ENCODE measurements around the gene ITPR1. TPM values are rescaled to one million over a fixed set of nuclear protein-coding genes. Genes with fewer than 3 reads are reported as not detected.
A peak's percentile ranks its signal among the peaks of the same experiment; 100 is the strongest.

ITPR1 gene
- total RNA-seq, 4 donors from 2014 or later = 184 to 305 (median 218) TPM

- H3K36me3 ChIP-seq = peaks cover 0 to 27% of the 10 kb centered on the region in 2 donors
- H3K9me3 ChIP-seq = no peaks in the 10 kb centered on the region
- TF ChIP-seq, protein P1, sequence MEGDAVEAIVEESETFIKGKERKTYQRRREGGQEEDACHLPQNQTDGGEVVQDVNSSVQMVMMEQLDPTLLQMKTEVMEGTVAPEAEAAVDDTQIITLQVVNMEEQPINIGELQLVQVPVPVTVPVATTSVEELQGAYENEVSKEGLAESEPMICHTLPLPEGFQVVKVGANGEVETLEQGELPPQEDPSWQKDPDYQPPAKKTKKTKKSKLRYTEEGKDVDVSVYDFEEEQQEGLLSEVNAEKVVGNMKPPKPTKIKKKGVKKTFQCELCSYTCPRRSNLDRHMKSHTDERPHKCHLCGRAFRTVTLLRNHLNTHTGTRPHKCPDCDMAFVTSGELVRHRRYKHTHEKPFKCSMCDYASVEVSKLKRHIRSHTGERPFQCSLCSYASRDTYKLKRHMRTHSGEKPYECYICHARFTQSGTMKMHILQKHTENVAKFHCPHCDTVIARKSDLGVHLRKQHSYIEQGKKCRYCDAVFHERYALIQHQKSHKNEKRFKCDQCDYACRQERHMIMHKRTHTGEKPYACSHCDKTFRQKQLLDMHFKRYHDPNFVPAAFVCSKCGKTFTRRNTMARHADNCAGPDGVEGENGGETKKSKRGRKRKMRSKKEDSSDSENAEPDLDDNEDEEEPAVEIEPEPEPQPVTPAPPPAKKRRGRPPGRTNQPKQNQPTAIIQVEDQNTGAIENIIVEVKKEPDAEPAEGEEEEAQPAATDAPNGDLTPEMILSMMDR (IDR thresholded peaks at IDR 0.05) = no peak
- TF ChIP-seq POLR2A (IDR thresholded peaks at IDR 0.05) = no peak
- TF ChIP-seq POLR2AphosphoS5 (IDR thresholded peaks at IDR 0.05) = no peak
- no peak for TF ChIP-seq EP300 (IDR thresholded peaks at IDR 0.05)
- peak overlapping the region in 1 of 4 donors; percentile 2 for H3K27ac ChIP-seq
- H3K4me1 ChIP-seq = peaks cover 10 to 69% (median 20%) of the 10 kb centered on the region in 3 donors
- WGBS, 2 donors (ENCODE audit: low coverage in 1 of 2) = 83 to 100% methylated on average over 1 of the region's 1 CpG
- no peak for ATAC-seq
- H3K4me3 ChIP-seq = no peak overlapping the region
- H3K27me3 ChIP-seq = no peaks in the 10 kb centered on the region
Measured at GRCh38 chr3:4748127-4748526, 255.0 kb downstream of the ITPR1 start.

- no peaks in the 10 kb centered on the region for H3K9me3 ChIP-seq
- no peaks in the 10 kb centered on the region for H3K27me3 ChIP-seq
- peaks cover 10 to 62% (median 20%) of the 10 kb centered on the region in 3 donors for H3K4me1 ChIP-seq
- no peak overlapping the region for H3K4me3 ChIP-seq
- 74 to 93% methylated on average over 9 to 14 of the region's 16 CpGs for WGBS, 2 donors (ENCODE audit: low coverage in 1 of 2)
- peak overlapping the region in 2 of 4 donors; percentile 72 to 74 for H3K27ac ChIP-seq
- peaks cover 0 to 23% of the 10 kb centered on the region in 2 donors for H3K36me3 ChIP-seq
- no peak for TF ChIP-seq POLR2A (IDR thresholded peaks at IDR 0.05)
- no peak for ATAC-seq
Measured at GRCh38 chr3:4748701-4749378, 255.7 kb downstream of the ITPR1 start.

DNA sequence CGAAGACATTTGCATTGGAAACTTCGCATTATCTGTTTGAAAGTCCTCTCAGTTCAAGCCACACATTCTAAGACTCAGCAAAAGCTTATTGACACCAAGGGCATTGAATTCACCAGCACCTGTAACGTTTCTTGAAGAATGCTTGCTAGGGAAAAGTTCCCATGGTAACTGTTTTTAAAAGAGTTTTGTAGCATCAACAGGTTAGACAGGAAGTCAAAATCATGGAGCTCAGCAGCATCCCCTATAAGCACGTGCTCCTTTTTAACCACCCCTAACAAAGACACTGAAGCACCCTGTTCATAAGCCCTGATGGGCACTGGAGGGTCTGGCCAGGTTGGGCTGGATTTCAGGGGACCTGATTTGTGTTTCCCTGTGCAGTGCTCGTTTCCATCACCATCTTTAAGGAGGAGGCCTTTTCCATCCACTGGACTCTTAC is 256.4 kb downstream of the ITPR1 start:
- 90% methylated on average over 4 to 5 of the region's 5 CpGs for whole genome bisulfite sequencing, 2 donors (ENCODE audit: low coverage in 1 of 2)
- TF ChIP-seq POLR2AphosphoS5 (IDR thresholded peaks at IDR 0.05) (no peak), EP300 (IDR thresholded peaks at IDR 0.05) (no peak), POLR2A (IDR thresholded peaks at IDR 0.05) (no peak)
- TF ChIP-seq, protein P1 (IDR thresholded peaks at IDR 0.05) = no peak
- H3K27me3 ChIP-seq = no peaks in the 10 kb centered on the region
- H3K4me1 ChIP-seq = peaks cover 10 to 61% (median 21%) of the 10 kb centered on the region in 3 donors
- H3K9me3 ChIP-seq = no peaks in the 10 kb centered on the region
- peaks cover 0 to 31% of the 10 kb centered on the region in 2 donors for H3K36me3 ChIP-seq
- no peak for ATAC-seq
- H3K27ac ChIP-seq = peak overlapping the region; percentile 51 to 74 (median 72)
- no peak overlapping the region for H3K4me3 ChIP-seq

GRCh38 chr3:4750306-4750968 is 257.3 kb downstream of the ITPR1 start:
- Histone ChIP-seq H3K9me3 (no peaks in the 10 kb centered on the region), H3K4me1 (peaks cover 10 to 59% (median 25%) of the 10 kb centered on the region in 3 donors), H3K4me3 (no peak overlapping the region), H3K36me3 (peaks cover 0 to 32% of the 10 kb centered on the region in 2 donors), H3K27ac (peak overlapping the region; percentile 51 to 74 (median 72)), H3K27me3 (no peaks in the 10 kb centered on the region)
- 22 to 48% methylated on average over 3 to 7 of the region's 7 CpGs for WGBS, 2 donors (ENCODE audit: low coverage in 1 of 2)
- no peak for TF ChIP-seq EP300 (IDR thresholded peaks at IDR 0.05)
- TF ChIP-seq POLR2AphosphoS5 (IDR thresholded peaks at IDR 0.05) = peak; percentile 25
- ATAC-seq = peak; percentile 32

- H3K4me3 ChIP-seq = no peak overlapping the region
- no peaks in the 10 kb centered on the region for H3K9me3 ChIP-seq
- H3K27ac ChIP-seq = peak overlapping the region; percentile 51 to 74 (median 72)
- H3K4me1 ChIP-seq = peaks cover 10 to 53% (median 25%) of the 10 kb centered on the region in 3 donors
- no peak for ATAC-seq
- H3K36me3 ChIP-seq = peaks cover 0 to 26% of the 10 kb centered on the region in 2 donors
- no peaks in the 10 kb centered on the region for H3K27me3 ChIP-seq
- TF ChIP-seq, protein P1 (IDR thresholded peaks at IDR 0.05) = no peak
- no peak for TF ChIP-seq POLR2AphosphoS5 (IDR thresholded peaks at IDR 0.05)
- no peak for TF ChIP-seq EP300 (IDR thresholded peaks at IDR 0.05)
- no peak for TF ChIP-seq POLR2A (IDR thresholded peaks at IDR 0.05)
- WGBS, 2 donors (ENCODE audit: low coverage in 1 of 2) = 56 to 62% methylated on average over 4 to 6 of the region's 7 CpGs
Measured at GRCh38 chr3:4751029-4751501, 257.9 kb downstream of the ITPR1 start.

Measured in gastroesophageal sphincter (tissue), 4 donors.